ENCODE data around the gene DIDO1. TPM values are rescaled to one million over a fixed set of nuclear protein-coding genes. Genes with fewer than 3 reads are reported as not detected.

Gene DIDO1
- total RNA-seq, 1 donor from 2014 or later = 35.0 TPM

DNA sequence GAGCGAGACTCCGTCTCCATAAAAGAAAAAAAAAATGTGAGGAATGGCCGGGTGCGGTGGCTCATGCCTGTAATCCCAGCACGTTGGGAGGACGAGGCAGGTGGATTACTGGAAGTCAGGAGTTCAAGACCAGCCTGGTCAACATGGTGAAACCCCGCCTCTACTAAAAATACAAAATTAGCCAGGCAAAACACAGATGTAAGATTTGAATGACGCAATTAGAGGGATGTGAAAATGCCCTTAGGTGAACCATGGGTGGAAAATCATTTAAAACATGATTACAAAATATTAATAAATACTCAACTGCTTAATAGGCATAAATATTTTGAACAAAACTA, 88.5 kb downstream of the DIDO1 start:
- peaks cover 31 to 53% (median 39%) of the 10 kb centered on the region in 3 donors for H3K27me3 ChIP-seq (ENCODE audit: control insufficient read depth in 3 of 3, insufficient read depth in 3 of 3, low read length in 3 of 3)
- H3K4me1 ChIP-seq (ENCODE audit: control insufficient read depth in 3 of 3, insufficient read depth in 3 of 3, low read length in 3 of 3) = peaks cover 0 to 3% (median under 1%) of the 10 kb centered on the region in 3 donors
- no peaks in the 10 kb centered on the region for H3K9me3 ChIP-seq (ENCODE audit: control insufficient read depth in 3 of 3, low read length in 3 of 3)
- H3K27ac ChIP-seq (ENCODE audit: low read depth, low read length) = no peak overlapping the region
- H3K36me3 ChIP-seq (ENCODE audit: control insufficient read depth in 3 of 3, insufficient read depth in 3 of 3, low read length in 3 of 3) = no peaks in the 10 kb centered on the region
- H3K9ac ChIP-seq (ENCODE audit: low read depth in 1 of 3, low read length in 3 of 3) = no peak overlapping the region
- no peak overlapping the region for H3K4me3 ChIP-seq (ENCODE audit: low read length in 3 of 3)

DNA sequence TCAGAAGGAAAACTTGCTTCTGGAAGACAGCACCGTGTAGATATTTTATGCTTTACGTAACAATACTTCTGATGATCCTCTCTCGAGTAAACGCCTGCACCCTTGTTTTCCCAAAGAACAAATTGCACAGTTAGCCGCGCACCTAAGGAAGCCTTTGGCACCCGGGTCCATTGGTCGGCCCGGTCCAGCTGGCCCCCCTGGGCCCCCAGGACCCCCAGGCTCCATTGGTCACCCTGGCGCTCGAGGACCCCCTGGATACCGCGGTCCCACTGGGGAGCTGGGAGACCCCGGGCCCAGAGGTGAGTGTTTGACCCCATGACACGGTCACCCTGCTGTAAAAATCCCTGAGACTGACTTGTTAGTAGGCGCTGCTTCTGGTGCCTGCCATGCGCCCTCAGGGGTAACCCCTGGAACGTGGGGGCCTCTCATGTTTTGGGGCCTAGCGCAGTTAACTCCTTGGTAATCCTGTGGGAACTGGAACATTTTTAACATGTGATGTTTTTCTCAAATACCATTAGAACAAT, 89.3 kb downstream of the DIDO1 start:
- Histone ChIP-seq H3K4me3 (ENCODE audit: low read length in 3 of 3) (no peak overlapping the region), H3K4me1 (ENCODE audit: control insufficient read depth in 3 of 3, insufficient read depth in 3 of 3, low read length in 3 of 3) (peaks cover 0 to 10% (median 8%) of the 10 kb centered on the region in 3 donors), H3K9me3 (ENCODE audit: control insufficient read depth in 3 of 3, low read length in 3 of 3) (no peaks in the 10 kb centered on the region), H3K9ac (ENCODE audit: low read depth in 1 of 3, low read length in 3 of 3) (no peak overlapping the region), H3K27ac (ENCODE audit: low read depth, low read length) (no peak overlapping the region), H3K27me3 (ENCODE audit: control insufficient read depth in 3 of 3, insufficient read depth in 3 of 3, low read length in 3 of 3) (peaks cover 32 to 60% (median 47%) of the 10 kb centered on the region in 3 donors), H3K36me3 (ENCODE audit: control insufficient read depth in 3 of 3, insufficient read depth in 3 of 3, low read length in 3 of 3) (no peaks in the 10 kb centered on the region)

DNA sequence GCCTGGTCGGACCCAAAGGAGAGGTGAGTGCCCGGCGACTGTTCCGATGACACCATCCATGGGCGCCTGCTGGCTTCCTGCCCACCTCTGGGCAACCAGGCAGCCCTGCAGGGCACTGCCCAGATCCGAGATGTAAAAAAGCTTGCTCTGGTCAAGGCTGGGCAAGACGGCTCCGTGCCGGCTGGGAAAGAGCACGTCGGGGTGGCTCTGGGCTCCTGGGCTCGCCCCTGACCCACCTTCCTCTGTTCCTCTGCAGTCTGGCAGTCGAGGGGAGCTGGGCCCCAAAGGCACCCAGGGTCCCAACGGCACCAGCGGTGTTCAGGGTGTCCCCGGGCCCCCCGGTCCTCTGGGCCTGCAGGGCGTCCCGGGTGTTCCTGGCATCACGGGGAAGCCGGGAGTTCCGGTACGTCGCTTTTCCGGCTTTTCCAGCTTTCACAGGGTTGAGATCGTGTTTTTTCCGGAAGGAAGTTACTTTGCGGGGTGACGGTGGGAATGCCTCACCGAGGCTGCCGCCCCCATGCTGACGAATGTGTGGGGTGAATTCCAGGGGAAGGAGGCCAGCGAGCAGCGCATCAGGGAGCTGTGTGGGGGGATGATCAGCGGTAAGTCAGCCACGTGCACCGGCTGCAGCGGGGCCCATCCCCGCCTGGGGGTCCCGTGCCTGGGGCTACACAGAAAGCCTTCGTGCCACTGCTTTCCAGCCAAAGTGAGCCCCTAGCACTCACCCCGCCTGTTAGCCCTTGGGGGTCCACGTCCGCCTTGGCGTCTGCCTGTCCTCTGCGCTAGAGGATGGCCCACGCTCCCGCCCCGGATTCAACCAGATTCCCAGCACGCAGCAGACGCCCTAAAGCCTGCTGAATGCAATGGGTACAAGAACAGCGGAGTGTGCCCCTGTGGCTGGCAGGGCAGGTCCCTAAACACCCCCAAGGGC, 90.1 kb downstream of the DIDO1 start:
- Histone ChIP-seq H3K4me3 (ENCODE audit: low read length in 3 of 3) (no peak overlapping the region), H3K27ac (ENCODE audit: low read depth, low read length) (no peak overlapping the region), H3K9me3 (ENCODE audit: control insufficient read depth in 3 of 3, low read length in 3 of 3) (no peaks in the 10 kb centered on the region), H3K36me3 (ENCODE audit: control insufficient read depth in 3 of 3, insufficient read depth in 3 of 3, low read length in 3 of 3) (no peaks in the 10 kb centered on the region), H3K4me1 (ENCODE audit: control insufficient read depth in 3 of 3, insufficient read depth in 3 of 3, low read length in 3 of 3) (peaks cover 0 to 10% (median 10%) of the 10 kb centered on the region in 3 donors), H3K9ac (ENCODE audit: low read depth in 1 of 3, low read length in 3 of 3) (no peak overlapping the region), H3K27me3 (ENCODE audit: control insufficient read depth in 3 of 3, insufficient read depth in 3 of 3, low read length in 3 of 3) (peaks cover 33 to 67% (median 52%) of the 10 kb centered on the region in 3 donors)

DNA sequence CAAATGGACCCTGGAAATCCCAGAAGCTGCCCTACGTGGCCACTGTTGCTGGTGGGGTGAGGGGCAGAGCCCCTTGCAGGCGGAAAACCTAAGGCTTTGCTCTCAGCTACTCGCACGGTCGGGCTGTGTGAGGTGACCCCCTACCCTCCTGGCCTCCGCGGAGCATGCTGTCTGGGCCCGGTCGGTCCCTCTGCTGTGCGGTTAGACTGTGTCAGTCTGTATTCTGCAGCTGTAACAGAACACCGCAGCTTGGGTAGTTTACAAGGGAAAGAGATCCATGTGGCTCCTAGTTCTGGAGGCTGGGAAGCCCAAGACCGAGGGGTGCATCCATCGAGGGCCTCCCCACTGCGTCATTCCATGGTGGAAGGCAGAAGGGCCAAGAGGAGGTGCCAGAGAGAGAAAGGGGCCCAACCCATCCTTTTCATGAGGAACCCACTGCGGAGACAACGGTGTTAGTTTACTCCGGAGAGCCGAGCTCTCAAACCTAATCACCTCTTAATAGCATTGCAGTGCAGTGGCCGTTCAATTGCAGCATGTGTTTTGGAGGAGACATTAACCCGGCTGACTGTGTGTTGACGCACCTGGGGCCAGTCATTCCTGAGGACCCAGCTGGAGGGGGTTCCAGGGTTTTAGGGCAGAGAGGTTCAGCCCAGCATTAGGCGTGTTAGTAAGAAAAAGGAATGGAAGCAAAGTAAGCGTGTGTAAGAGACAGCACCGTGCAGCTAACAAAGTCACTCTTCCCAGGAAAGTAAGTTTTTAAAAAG, 91.2 kb downstream of the DIDO1 start:
- Histone ChIP-seq H3K4me1 (ENCODE audit: control insufficient read depth in 3 of 3, insufficient read depth in 3 of 3, low read length in 3 of 3) (peaks cover 0 to 10% (median 10%) of the 10 kb centered on the region in 3 donors), H3K27ac (ENCODE audit: low read depth, low read length) (no peak overlapping the region), H3K27me3 (ENCODE audit: control insufficient read depth in 3 of 3, insufficient read depth in 3 of 3, low read length in 3 of 3) (peaks cover 33 to 63% (median 50%) of the 10 kb centered on the region in 3 donors), H3K4me3 (ENCODE audit: low read length in 3 of 3) (no peak overlapping the region), H3K9me3 (ENCODE audit: control insufficient read depth in 3 of 3, low read length in 3 of 3) (no peaks in the 10 kb centered on the region), H3K36me3 (ENCODE audit: control insufficient read depth in 3 of 3, insufficient read depth in 3 of 3, low read length in 3 of 3) (no peaks in the 10 kb centered on the region), H3K9ac (ENCODE audit: low read depth in 1 of 3, low read length in 3 of 3) (no peak overlapping the region)

DNA sequence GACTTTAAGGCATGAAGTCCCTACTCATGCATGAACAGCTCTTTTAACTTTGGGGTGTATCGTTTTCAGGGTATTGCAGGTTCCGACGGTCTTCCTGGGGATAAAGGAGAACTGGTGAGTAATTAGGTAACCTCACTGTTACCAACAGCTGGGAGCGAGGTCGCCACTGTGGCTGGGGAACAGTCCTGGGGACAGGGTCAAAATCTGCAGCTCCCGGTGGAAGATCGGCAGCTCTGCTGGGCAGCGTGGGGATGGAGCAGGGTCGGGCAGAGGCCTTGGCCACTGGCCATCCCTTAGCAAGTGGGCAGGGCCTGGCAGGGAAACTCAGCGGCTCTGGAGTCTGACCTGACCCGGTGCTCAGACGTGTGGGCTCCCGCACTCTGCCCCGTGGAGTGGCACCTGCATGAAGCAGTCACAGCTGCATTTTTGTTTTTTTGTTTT, 93.3 kb downstream of the DIDO1 start:
- Histone ChIP-seq H3K9me3 (ENCODE audit: control insufficient read depth in 3 of 3, low read length in 3 of 3) (no peaks in the 10 kb centered on the region), H3K9ac (ENCODE audit: low read depth in 1 of 3, low read length in 3 of 3) (no peak overlapping the region), H3K4me3 (ENCODE audit: low read length in 3 of 3) (no peak overlapping the region), H3K36me3 (ENCODE audit: control insufficient read depth in 3 of 3, insufficient read depth in 3 of 3, low read length in 3 of 3) (no peaks in the 10 kb centered on the region), H3K27ac (ENCODE audit: low read depth, low read length) (no peak overlapping the region), H3K4me1 (ENCODE audit: control insufficient read depth in 3 of 3, insufficient read depth in 3 of 3, low read length in 3 of 3) (peaks cover 0 to 10% (median 9%) of the 10 kb centered on the region in 3 donors), H3K27me3 (ENCODE audit: control insufficient read depth in 3 of 3, insufficient read depth in 3 of 3, low read length in 3 of 3) (peaks cover 25 to 47% (median 43%) of the 10 kb centered on the region in 3 donors)

DNA sequence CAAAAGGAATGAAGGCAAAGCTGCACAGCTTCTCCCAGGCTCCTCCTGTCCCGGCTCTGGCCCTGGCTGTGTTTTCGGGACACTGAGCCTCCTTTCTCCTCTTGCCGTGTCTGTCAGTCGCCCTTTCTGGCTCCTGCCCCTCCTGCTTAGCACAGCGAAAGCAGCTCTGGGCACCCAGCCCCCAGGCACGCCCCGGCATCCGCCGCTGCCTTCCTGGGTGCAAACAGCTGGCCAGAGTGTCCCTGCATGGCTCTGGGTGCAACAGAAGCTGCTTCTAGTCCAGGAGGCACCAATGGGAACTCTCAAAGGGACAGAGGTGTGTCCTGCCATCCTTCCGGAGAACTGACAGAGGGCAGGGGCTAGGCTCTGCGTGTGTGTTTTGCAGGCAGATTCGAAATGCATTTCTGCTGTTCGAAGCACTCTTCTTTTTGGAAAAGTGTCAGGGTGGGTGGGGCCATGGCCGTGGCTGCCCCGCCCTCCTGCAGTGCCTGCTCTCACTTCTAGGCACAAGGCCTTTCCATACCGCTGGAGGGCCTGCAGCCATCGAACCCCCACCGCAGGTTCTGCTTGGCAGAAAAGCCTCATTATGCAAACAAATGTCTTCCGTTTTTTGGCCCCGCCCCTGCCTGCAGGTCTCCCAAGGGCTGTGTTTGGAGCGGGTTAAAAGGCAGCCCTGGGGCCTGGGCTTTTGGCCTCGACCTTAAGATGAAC, 93.9 kb downstream of the DIDO1 start:
- H3K4me3 ChIP-seq (ENCODE audit: low read length in 3 of 3) = no peak overlapping the region
- H3K9ac ChIP-seq (ENCODE audit: low read depth in 1 of 3, low read length in 3 of 3) = peak overlapping the region in 2 of 3 donors; percentile 8 to 23
- H3K4me1 ChIP-seq (ENCODE audit: control insufficient read depth in 3 of 3, insufficient read depth in 3 of 3, low read length in 3 of 3) = peaks cover 0 to 10% (median 9%) of the 10 kb centered on the region in 3 donors
- no peaks in the 10 kb centered on the region for H3K9me3 ChIP-seq (ENCODE audit: control insufficient read depth in 3 of 3, low read length in 3 of 3)
- no peak overlapping the region for H3K27ac ChIP-seq (ENCODE audit: low read depth, low read length)
- H3K36me3 ChIP-seq (ENCODE audit: control insufficient read depth in 3 of 3, insufficient read depth in 3 of 3, low read length in 3 of 3) = no peaks in the 10 kb centered on the region
- peaks cover 22 to 42% (median 41%) of the 10 kb centered on the region in 3 donors for H3K27me3 ChIP-seq (ENCODE audit: control insufficient read depth in 3 of 3, insufficient read depth in 3 of 3, low read length in 3 of 3)

DNA sequence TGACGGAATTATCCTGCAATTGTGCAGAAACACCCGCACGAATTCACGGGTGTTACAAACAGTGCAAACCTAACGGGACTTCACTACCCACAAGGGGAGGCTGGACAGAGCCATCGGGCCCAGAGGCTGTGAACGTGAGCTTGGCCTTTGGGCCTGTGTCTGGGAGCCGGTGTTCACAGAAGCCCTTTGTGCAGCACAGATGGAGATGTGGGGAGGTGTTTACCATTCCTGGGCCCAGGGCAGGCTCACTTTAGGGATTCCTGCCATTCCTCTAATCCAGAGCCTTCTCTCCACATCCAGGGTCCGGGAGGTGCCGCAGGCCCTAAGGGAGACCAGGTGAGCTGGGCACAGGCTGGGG, 94.5 kb downstream of the DIDO1 start:
- Histone ChIP-seq H3K27me3 (ENCODE audit: control insufficient read depth in 3 of 3, insufficient read depth in 3 of 3, low read length in 3 of 3) (peaks cover 22 to 39% (median 37%) of the 10 kb centered on the region in 3 donors), H3K9me3 (ENCODE audit: control insufficient read depth in 3 of 3, low read length in 3 of 3) (no peaks in the 10 kb centered on the region), H3K27ac (ENCODE audit: low read depth, low read length) (no peak overlapping the region), H3K4me3 (ENCODE audit: low read length in 3 of 3) (no peak overlapping the region), H3K4me1 (ENCODE audit: control insufficient read depth in 3 of 3, insufficient read depth in 3 of 3, low read length in 3 of 3) (peaks cover 0 to 10% (median 9%) of the 10 kb centered on the region in 3 donors), H3K36me3 (ENCODE audit: control insufficient read depth in 3 of 3, insufficient read depth in 3 of 3, low read length in 3 of 3) (no peaks in the 10 kb centered on the region), H3K9ac (ENCODE audit: low read depth in 1 of 3, low read length in 3 of 3) (peak overlapping the region in 2 of 3 donors; percentile 8 to 23)

DNA sequence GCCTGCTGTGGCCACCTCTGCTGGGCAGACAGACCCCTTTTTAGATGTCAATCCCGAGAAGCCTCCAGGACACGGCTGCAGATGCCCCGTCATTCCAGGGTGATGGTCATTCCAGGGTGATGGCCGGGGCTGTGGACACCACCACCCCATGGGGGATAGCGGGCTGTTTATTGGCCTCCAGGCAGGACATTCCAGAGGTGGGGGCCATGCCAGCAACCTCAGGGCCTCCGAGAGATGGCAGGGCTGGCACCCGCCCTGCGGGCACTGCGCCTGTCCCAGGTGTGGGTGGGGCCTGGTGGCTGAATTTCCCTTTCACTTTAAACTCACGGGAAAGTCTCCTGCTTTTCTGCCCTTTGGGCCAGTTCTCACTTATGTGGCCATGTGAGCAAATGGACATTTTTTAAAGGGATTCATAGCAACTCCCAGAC, 94.9 kb downstream of the DIDO1 start:
- H3K27me3 ChIP-seq (ENCODE audit: control insufficient read depth in 3 of 3, insufficient read depth in 3 of 3, low read length in 3 of 3) = peaks cover 19 to 39% (median 33%) of the 10 kb centered on the region in 3 donors
- no peaks in the 10 kb centered on the region for H3K36me3 ChIP-seq (ENCODE audit: control insufficient read depth in 3 of 3, insufficient read depth in 3 of 3, low read length in 3 of 3)
- H3K9ac ChIP-seq (ENCODE audit: low read depth in 1 of 3, low read length in 3 of 3) = no peak overlapping the region
- no peak overlapping the region for H3K4me3 ChIP-seq (ENCODE audit: low read length in 3 of 3)
- peaks cover 0 to 10% (median 7%) of the 10 kb centered on the region in 3 donors for H3K4me1 ChIP-seq (ENCODE audit: control insufficient read depth in 3 of 3, insufficient read depth in 3 of 3, low read length in 3 of 3)
- no peaks in the 10 kb centered on the region for H3K9me3 ChIP-seq (ENCODE audit: control insufficient read depth in 3 of 3, low read length in 3 of 3)
- no peak overlapping the region for H3K27ac ChIP-seq (ENCODE audit: low read depth, low read length)

DNA sequence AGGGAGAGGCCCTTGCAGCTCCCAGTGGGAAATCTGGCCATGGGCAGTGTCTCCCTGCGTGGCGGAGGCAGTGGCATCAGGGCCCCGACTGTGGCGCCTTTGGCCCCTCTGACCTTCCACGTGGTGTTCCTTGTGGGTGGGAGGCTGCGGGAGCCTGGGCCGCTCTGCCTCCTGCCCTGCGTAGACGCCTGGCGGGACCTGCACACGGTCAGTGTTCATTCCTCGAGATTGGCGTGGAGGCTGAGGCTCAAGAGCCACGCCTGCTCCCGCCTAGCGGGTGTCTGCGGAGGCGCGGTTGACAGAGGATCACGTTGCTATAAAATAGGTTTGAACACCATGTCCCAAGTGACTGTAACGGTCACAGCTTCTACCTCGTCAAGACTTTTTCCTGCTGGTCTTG, 95.5 kb downstream of the DIDO1 start:
- no peak overlapping the region for H3K9ac ChIP-seq (ENCODE audit: low read depth in 1 of 3, low read length in 3 of 3)
- no peaks in the 10 kb centered on the region for H3K9me3 ChIP-seq (ENCODE audit: control insufficient read depth in 3 of 3, low read length in 3 of 3)

More for the DNA sequence above, 95.5 kb downstream of the DIDO1 start:
- H3K4me1 ChIP-seq (ENCODE audit: control insufficient read depth in 3 of 3, insufficient read depth in 3 of 3, low read length in 3 of 3) = peaks cover 0 to 10% (median 7%) of the 10 kb centered on the region in 3 donors
- H3K27ac ChIP-seq (ENCODE audit: low read depth, low read length) = no peak overlapping the region
- H3K36me3 ChIP-seq (ENCODE audit: control insufficient read depth in 3 of 3, insufficient read depth in 3 of 3, low read length in 3 of 3) = no peaks in the 10 kb centered on the region
- H3K4me3 ChIP-seq (ENCODE audit: low read length in 3 of 3) = no peak overlapping the region
- peaks cover 15 to 35% (median 30%) of the 10 kb centered on the region in 3 donors for H3K27me3 ChIP-seq (ENCODE audit: control insufficient read depth in 3 of 3, insufficient read depth in 3 of 3, low read length in 3 of 3)

Data from skeletal muscle tissue (tissue), 4 donors.